PC-9 (cell line): ENCODE data around the gene BCAR3.

Source experiments
- EZH2 ChIP-seq: fragments of 200-600 bp; sonication (generic); IDR thresholded peaks from 2 replicates; pipeline ENCODE4 v1.8.0; 2017; ENCODE audit warnings: antibody characterized with exemption, low read depth
- TF ChIP-seq, protein P1 (sequence below): fragments of 200-600 bp; sonication (generic); conservative IDR thresholded peaks from 2 replicates; pipeline ENCODE4 v1.6.1; 2017; ENCODE audit warnings: mixed run types, antibody characterized with exemption, mild to moderate bottlenecking, moderate library complexity

DNA sequence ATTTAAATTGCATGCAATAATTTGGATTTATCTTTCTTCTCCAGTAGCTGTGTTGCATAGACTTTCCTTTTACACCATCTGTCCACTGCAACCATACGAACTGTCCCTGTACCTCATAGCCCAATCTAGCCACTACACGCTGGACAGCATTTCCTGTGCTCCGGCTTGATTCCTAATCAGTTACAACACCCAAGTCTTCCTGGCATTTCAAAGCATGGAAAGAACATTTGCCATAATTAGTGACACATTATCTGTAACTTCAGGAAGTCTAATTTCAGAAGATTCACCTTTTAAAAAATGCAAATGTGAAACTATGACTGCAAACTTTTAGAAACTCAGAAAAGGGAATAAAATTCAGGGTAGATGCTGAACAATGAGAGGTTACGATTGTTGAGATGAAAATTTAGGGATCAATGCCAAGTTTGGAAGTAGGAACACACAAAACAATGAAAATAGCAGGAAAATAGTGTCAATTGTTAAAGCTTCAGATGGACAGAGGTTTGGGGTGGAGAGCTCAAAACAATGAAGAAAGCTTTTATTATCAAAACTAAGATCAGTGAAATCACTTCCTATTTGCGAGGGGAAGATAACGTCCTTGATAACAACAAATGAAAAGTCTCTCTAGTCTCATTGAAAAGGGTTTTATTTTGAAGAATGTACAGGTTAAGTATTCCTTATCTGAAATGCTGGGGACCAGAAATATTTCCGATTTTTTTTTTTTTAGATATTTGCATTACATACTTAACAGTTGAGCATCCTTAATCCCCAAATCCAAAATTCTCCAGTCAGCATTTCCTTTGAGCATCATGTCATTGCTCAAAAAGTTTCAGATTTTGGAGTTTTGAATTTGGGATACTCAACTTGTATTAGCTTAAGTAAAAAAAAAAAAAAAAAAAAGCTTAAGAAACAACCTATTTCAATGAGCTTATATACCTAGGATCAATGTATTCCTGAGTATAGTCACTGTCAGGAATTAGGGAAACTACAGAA, 126.5 kb downstream of the BCAR3 start:
- TF ChIP-seq, protein P1, sequence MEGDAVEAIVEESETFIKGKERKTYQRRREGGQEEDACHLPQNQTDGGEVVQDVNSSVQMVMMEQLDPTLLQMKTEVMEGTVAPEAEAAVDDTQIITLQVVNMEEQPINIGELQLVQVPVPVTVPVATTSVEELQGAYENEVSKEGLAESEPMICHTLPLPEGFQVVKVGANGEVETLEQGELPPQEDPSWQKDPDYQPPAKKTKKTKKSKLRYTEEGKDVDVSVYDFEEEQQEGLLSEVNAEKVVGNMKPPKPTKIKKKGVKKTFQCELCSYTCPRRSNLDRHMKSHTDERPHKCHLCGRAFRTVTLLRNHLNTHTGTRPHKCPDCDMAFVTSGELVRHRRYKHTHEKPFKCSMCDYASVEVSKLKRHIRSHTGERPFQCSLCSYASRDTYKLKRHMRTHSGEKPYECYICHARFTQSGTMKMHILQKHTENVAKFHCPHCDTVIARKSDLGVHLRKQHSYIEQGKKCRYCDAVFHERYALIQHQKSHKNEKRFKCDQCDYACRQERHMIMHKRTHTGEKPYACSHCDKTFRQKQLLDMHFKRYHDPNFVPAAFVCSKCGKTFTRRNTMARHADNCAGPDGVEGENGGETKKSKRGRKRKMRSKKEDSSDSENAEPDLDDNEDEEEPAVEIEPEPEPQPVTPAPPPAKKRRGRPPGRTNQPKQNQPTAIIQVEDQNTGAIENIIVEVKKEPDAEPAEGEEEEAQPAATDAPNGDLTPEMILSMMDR: no peak
- no peak for TF ChIP-seq EZH2
